Measurements from ENCODE around the gene SORT1. TPM values are rescaled to one million over a fixed set of nuclear protein-coding genes. Genes with fewer than 3 reads are reported as not detected.

The SORT1 gene
- total RNA-seq, 2 donors from 2014 or later: 44.9 to 46.2 TPM

DNA sequence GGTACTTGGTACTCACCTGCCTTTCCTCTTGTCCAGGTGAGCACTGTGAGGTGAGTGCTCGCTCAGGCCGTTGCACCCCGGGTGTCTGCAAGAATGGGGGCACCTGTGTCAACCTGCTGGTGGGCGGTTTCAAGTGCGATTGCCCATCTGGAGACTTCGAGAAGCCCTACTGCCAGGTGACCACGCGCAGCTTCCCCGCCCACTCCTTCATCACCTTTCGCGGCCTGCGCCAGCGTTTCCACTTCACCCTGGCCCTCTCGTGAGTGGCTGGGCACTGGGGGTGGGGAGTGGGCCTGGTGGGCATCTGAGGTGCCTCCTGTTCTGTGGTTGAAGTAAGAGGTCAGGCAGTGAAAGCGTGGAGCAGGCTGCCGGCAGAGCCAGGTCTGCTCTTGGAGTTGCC is 136.7 kb downstream of the SORT1 start:
- WGBS, 2 experiments (ENCODE audit: insufficient coverage in 1 of 2, insufficient read length in 1 of 2): 92 to 100% methylated on average over 1 to 16 of the region's 16 CpGs

DNA sequence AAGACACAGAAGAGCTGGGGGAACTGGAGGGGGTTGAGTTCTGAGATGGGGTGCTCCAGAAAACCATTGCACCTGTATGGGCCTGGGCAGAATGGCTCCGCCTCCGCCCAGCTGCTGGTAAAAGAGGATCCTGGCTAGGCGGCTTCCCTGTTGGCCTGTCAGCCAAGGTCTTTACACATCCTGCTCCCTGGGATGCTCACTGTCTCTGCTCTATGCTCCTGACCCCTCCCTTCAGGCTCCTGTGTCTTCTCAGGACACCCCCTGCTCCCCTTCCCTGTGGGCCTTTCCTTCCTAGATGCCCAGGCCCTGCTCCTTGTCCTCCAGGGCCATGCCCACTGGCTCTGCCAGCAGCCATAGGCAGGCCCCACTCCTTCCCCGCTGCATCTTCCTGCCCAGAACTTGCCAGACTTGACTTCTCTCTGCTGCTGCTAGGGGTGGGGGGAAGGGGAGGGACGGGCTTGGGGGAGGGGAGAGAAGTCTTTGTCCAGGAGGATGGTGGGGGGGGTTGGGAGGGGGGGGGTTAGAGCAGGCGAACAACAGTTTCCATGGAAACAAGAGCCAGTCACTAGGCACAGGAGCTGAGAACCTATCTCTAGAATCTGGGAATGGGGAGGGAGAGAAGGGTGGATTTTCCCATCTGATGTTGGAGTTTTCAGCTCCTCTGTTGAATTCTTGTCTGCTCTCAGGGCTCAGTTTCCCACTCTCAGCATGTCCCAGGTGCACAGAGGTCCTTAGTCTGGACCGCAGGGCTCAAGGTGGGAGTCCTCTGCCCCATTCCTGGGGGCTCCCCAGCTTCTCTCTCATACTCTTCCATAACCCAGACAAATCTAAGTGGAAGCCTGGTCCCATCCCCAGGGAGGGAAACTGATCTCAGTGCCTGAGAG is 137.8 kb downstream of the SORT1 start:
- no peaks in the 10 kb centered on the region for H3K9me3 ChIP-seq (ENCODE audit: control insufficient read depth, low read length)

More for the DNA sequence above, 136.7 kb downstream of the SORT1 start:
- no peak for TF ChIP-seq CTCF (conservative IDR thresholded peaks at IDR 0.05)
- Histone ChIP-seq H3K27ac (ENCODE audit: low read depth, low read length) (no peak overlapping the region), H3K36me3 (ENCODE audit: control insufficient read depth, insufficient read depth, low read length) (peaks cover 4% of the 10 kb centered on the region), H3K4me3 (ENCODE audit: low read length) (no peak overlapping the region), H3K9ac (ENCODE audit: extremely low read depth, low read length, poor library complexity, severe bottlenecking) (no peak overlapping the region), H3K4me1 (ENCODE audit: control insufficient read depth, insufficient read depth, low read length) (peaks cover 2% of the 10 kb centered on the region), H3K9me3 (ENCODE audit: control insufficient read depth, low read length) (no peaks in the 10 kb centered on the region), H3K27me3 (ENCODE audit: control insufficient read depth, insufficient read depth, low read length, poor library complexity, severe bottlenecking) (no peaks in the 10 kb centered on the region)
- H3K36me3 Mint-ChIP-seq (ENCODE audit: low read depth): peaks cover 3% of the 10 kb centered on the region
- H3K27ac Mint-ChIP-seq: no peak overlapping the region
- no peak for DNase-seq
- H3K27me3 Mint-ChIP-seq (ENCODE audit: insufficient read depth): no peaks in the 10 kb centered on the region
- peaks cover 5% of the 10 kb centered on the region for H3K4me1 Mint-ChIP-seq
- H3K9me3 Mint-ChIP-seq: no peaks in the 10 kb centered on the region
- no peak overlapping the region for H3K4me3 Mint-ChIP-seq

More for the DNA sequence above, 137.8 kb downstream of the SORT1 start:
- no peaks in the 10 kb centered on the region for H3K27me3 ChIP-seq (ENCODE audit: control insufficient read depth, insufficient read depth, low read length, poor library complexity, severe bottlenecking)
- Mint-ChIP-seq H3K27me3 (ENCODE audit: insufficient read depth) (no peaks in the 10 kb centered on the region), H3K9me3 (no peaks in the 10 kb centered on the region), H3K27ac (no peak overlapping the region), H3K4me3 (no peak overlapping the region), H3K36me3 (ENCODE audit: low read depth) (peaks cover 3% of the 10 kb centered on the region), H3K4me1 (peaks cover 8% of the 10 kb centered on the region)
- peaks cover 4% of the 10 kb centered on the region for H3K36me3 ChIP-seq (ENCODE audit: control insufficient read depth, insufficient read depth, low read length)
- TF ChIP-seq CTCF (conservative IDR thresholded peaks at IDR 0.05): no peak
- 84 to 90% methylated on average over 2 to 5 of the region's 7 CpGs for WGBS, 2 experiments (ENCODE audit: insufficient coverage in 1 of 2, insufficient read length in 1 of 2)
- no peak overlapping the region for H3K4me3 ChIP-seq (ENCODE audit: low read length)
- H3K4me1 ChIP-seq (ENCODE audit: control insufficient read depth, insufficient read depth, low read length): peaks cover 2% of the 10 kb centered on the region
- peak overlapping the region; percentile 88 for H3K27ac ChIP-seq (ENCODE audit: low read depth, low read length)
- H3K9ac ChIP-seq (ENCODE audit: extremely low read depth, low read length, poor library complexity, severe bottlenecking): no peak overlapping the region
- DNase-seq: no peak

Other genes starting within 250 kb of the SORT1 start
- 100 to 1,000 TPM; 100 to 101 TPM for gene SARS1, start 184.0 kb downstream of the SORT1 start, total RNA-seq
- 10 to 100 TPM; 16.1 to 20.2 TPM for gene CELSR2, start 148.4 kb downstream of the SORT1 start, total RNA-seq
- gene PSRC1, start 114.8 kb downstream of the SORT1 start, total RNA-seq: 10 to 100 TPM; 38.5 to 72.7 TPM
- gene MYBPHL, start 90.9 kb downstream of the SORT1 start, total RNA-seq: not detected
- 100 to 1,000 TPM; 117 to 122 TPM for gene PSMA5, start 28.5 kb upstream of the SORT1 start, total RNA-seq
- under 1 TPM in 1 of 2 donors, not detected in 1; 0.64 TPM for gene SYPL2, start 68.6 kb upstream of the SORT1 start, total RNA-seq
- 1 to 10 TPM; 5.1 to 6.1 TPM for gene ATXN7L2, start 86.0 kb upstream of the SORT1 start, total RNA-seq
- 1 to 10 TPM; 4.8 to 6.5 TPM for gene CYB561D1, start 96.2 kb upstream of the SORT1 start, total RNA-seq
- gene AMIGO1, start 111.8 kb upstream of the SORT1 start, total RNA-seq: 1 to 10 TPM; 2.4 to 2.7 TPM
- under 1 TPM in 1 of 2 donors, not detected in 1; 0.93 TPM for gene GPR61, start 142.0 kb upstream of the SORT1 start, total RNA-seq
- 10 to 100 TPM; 10.1 to 10.9 TPM for gene GNAI3, start 150.7 kb upstream of the SORT1 start, total RNA-seq
- not detected for gene GNAT2, start 221.7 kb upstream of the SORT1 start, total RNA-seq
- 10 to 100 TPM; 55.7 to 69.3 TPM for gene AMPD2, start 221.9 kb upstream of the SORT1 start, total RNA-seq

Measured in endodermal cell (in vitro differentiated cells).